PFSK-1 (cell line): ENCODE results near the gene UQCR10.

Experiments used
- POLR2AphosphoS5 ChIP-seq: IDR thresholded peaks from 2 replicates; pipeline ENCODE4 v1.6.1; 2012; ENCODE audit warnings: low read depth, mild to moderate bottlenecking, control low read depth, low read length, moderate library complexity
- REST ChIP-seq, 2 experiments: IDR thresholded peaks; 2 replicates each; pipeline versions ENCODE4 v1.6.1 to v1.8.0; 2011 to 2012; ENCODE audit warnings: low read depth in 2 of 2, low read length in 2 of 2, control low read depth in 1 of 2, inconsistent platforms in 1 of 2, mild to moderate bottlenecking in 1 of 2, moderate library complexity in 1 of 2; ENCODE audit not compliant: insufficient read depth in 1 of 2
- SIN3A ChIP-seq: IDR thresholded peaks from 2 replicates; pipeline ENCODE4 v1.6.1; 2012; ENCODE audit warnings: mild to moderate bottlenecking, low read length, moderate library complexity, borderline replicate concordance; ENCODE audit not compliant: insufficient read depth

- TF ChIP-seq REST (IDR thresholded peaks at IDR 0.05; ENCODE audit: insufficient read depth in 1 of 2, low read depth in 2 of 2, low read length in 2 of 2) (no peak), POLR2AphosphoS5 (no peak), SIN3A (no peak)
Observed at GRCh38 chr22:29753808-29754657, 13.1 kb upstream of the UQCR10 start.
